DOHH2 (cell line): ENCODE data around the gene RPS6KB2.

ENCODE experiments used
- EZH2phosphoT487 ChIP-seq: fragments of 200-600 bp; sonication (generic); IDR thresholded peaks from 2 replicates; pipeline ENCODE4 v1.6.1; 2017; ENCODE audit warnings: borderline replicate concordance, mild to moderate bottlenecking, antibody characterized with exemption, low read length, moderate library complexity, mixed read lengths
- TF ChIP-seq, protein P1 (sequence below): fragments of 200-600 bp; sonication (generic); IDR thresholded peaks from one replicate; pipeline ENCODE4 v1.5.1; 2014; ENCODE audit warnings: antibody characterized with exemption, mild to moderate bottlenecking, low read depth, low read length; ENCODE audit not compliant: poor library complexity, severe bottlenecking

DNA sequence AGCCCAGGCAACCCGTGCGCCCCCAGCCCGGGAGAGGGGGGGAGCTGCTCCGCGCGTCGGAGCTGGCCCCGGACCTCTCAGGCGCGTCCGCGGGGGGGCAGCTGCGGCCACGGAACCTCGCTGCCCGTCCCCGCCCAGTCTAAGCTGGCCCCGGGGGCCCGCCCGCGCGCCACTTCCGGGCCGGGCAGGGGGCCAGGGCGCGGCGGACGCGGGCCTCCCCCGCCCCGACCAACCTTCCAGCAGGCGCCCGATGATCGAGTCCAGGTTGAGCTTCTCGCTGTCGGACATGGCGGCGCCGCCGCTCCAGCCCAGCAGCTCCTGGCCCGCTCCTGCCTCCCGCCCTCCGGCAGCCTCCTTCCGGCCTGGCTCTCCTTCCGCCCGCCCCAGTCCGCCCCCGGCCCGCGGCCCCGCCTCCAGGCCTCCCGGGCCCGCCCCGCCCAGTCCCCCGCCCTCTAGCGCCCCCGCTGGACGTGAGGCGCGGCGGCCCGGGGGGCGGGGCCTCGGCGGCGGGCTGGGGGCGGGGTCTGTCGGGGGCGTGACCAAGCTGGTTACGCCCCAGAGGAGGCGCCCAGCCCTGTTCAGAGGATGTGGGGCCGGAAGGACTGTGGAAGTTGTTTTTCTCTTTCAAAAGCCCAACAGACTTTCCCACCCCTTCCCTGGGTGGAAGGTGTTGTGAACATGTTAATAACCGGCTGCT is 26.7 kb upstream of the RPS6KB2 start, which contains the start of gene PPP1CA:
- TF ChIP-seq, protein P1, sequence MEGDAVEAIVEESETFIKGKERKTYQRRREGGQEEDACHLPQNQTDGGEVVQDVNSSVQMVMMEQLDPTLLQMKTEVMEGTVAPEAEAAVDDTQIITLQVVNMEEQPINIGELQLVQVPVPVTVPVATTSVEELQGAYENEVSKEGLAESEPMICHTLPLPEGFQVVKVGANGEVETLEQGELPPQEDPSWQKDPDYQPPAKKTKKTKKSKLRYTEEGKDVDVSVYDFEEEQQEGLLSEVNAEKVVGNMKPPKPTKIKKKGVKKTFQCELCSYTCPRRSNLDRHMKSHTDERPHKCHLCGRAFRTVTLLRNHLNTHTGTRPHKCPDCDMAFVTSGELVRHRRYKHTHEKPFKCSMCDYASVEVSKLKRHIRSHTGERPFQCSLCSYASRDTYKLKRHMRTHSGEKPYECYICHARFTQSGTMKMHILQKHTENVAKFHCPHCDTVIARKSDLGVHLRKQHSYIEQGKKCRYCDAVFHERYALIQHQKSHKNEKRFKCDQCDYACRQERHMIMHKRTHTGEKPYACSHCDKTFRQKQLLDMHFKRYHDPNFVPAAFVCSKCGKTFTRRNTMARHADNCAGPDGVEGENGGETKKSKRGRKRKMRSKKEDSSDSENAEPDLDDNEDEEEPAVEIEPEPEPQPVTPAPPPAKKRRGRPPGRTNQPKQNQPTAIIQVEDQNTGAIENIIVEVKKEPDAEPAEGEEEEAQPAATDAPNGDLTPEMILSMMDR, result peak; percentile 24
- no peak for TF ChIP-seq EZH2phosphoT487
